A673 (cell line): ENCODE results near the gene RNF183.

Experiments
- EZH2 ChIP-seq: fragments of 200-600 bp; sonication (generic); IDR thresholded peaks from 2 replicates; pipeline ENCODE4 v1.6.1; 2017; ENCODE audit warnings: borderline replicate concordance, low read depth, mild to moderate bottlenecking, mixed read lengths, antibody characterized with exemption, low read length; ENCODE audit not compliant: poor library complexity, severe bottlenecking
- TF ChIP-seq, protein P1 (sequence below): fragments of 300-800, 200-600 bp; sonication (generic); conservative IDR thresholded peaks from 2 replicates; pipeline ENCODE4 v1.5.1; 2017; ENCODE audit warnings: low read depth, mild to moderate bottlenecking, antibody characterized with exemption, low read length, moderate library complexity, mixed read lengths

DNA sequence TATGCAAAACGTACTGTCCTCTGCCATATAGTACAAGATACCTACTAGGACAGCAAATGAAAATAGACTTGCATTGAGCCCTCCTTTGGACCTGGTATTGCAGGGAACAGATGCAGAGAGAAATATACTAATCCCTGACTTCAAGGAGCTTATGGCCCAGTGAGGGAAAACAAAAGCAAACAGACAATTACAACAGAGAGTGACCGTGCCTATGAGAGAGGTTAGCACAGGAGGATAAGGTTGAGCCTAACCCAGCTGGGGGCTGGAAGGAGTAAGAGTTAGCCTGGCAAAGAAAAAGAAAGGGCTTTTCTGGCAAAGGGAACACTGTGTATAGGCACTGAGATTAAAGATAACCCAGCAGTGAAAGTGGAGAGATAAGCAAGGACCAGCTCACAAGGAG is 33.3 kb downstream of the RNF183 start:
- TF ChIP-seq, protein P1, sequence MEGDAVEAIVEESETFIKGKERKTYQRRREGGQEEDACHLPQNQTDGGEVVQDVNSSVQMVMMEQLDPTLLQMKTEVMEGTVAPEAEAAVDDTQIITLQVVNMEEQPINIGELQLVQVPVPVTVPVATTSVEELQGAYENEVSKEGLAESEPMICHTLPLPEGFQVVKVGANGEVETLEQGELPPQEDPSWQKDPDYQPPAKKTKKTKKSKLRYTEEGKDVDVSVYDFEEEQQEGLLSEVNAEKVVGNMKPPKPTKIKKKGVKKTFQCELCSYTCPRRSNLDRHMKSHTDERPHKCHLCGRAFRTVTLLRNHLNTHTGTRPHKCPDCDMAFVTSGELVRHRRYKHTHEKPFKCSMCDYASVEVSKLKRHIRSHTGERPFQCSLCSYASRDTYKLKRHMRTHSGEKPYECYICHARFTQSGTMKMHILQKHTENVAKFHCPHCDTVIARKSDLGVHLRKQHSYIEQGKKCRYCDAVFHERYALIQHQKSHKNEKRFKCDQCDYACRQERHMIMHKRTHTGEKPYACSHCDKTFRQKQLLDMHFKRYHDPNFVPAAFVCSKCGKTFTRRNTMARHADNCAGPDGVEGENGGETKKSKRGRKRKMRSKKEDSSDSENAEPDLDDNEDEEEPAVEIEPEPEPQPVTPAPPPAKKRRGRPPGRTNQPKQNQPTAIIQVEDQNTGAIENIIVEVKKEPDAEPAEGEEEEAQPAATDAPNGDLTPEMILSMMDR: no peak
- no peak for TF ChIP-seq EZH2
